Prostate gland (tissue), 2 donors: ENCODE measurements around the gene MDGA2. TPM values are rescaled to one million over a fixed set of nuclear protein-coding genes. Genes with fewer than 3 reads are reported as not detected.

Experiments
- DNase-seq: peaks from one replicate; pipeline ENCODE4 v3.0.0-alpha.2; 2019; ENCODE audit warnings: low spot score
- H3K27ac ChIP-seq, 2 donors: fragments of 200-600 bp; sonication (generic); 2 replicates each; pipeline ENCODE4 v1.5.1; 2017 to 2019
- H3K27me3 ChIP-seq: fragments of 200-600 bp; sonication (generic); replicated peaks from 2 replicates; pipeline ENCODE4 v1.5.1; 2019; ENCODE audit not compliant: insufficient read depth
- H3K36me3 ChIP-seq, 2 donors: fragments of 200-600 bp; sonication (generic); 1 replicate in 1 of 2; 2 replicates in 1 of 2; pipeline versions ENCODE4 v1.5.1 to v1.8.1; 2017 to 2019
- H3K4me1 ChIP-seq: fragments of 200-600 bp; sonication (generic); replicated peaks from 2 replicates; pipeline ENCODE4 v1.5.1; 2019
- H3K4me3 ChIP-seq, 2 donors: fragments of 200-600 bp; sonication (generic); 2 replicates each; pipeline ENCODE4 v1.5.1; 2017 to 2019
- H3K9me3 ChIP-seq: fragments of 200-600 bp; sonication (generic); 2 replicates; pipeline ENCODE4 v1.5.1; 2017
- CTCF ChIP-seq, 4 experiments: fragments of 200-600 bp in 2 of 4; fragments of 450-650 bp in 2 of 4; sonication (generic) in 2 of 4; IDR thresholded peaks; 1 replicate in 3 of 4; 2 replicates in 1 of 4; pipeline ENCODE4 v1.5.1; 2016 to 2019; ENCODE audit warnings: antibody characterized with exemption in 4 of 4, mild to moderate bottlenecking in 2 of 4, moderate library complexity in 2 of 4
- POLR2A ChIP-seq: fragments of 450-650 bp; IDR thresholded peaks from one replicate; pipeline ENCODE4 v1.6.1; 2016; ENCODE audit warnings: antibody characterized with exemption, mild to moderate bottlenecking
- POLR2AphosphoS5 ChIP-seq: sonication (generic); formaldehyde crosslinking; IDR thresholded peaks from one replicate; pipeline ENCODE4 v1.6.1; 2017; ENCODE audit warnings: antibody characterized with exemption
- WGBS: methylation state at CpG from one replicate; pipeline ENCODE4 v1.1.5; 2018; 5-methylcytosine and 5-hydroxymethylcytosine counted together
- intact Hi-C: fragments of 100-400 bp; cut with DNase I; formaldehyde crosslinking; loops from one replicate; pipeline ENCODE4 v1.14.2; 2022
- total RNA-seq, 2 donors: library from RNA; depleted of rRNA; stranded (reverse); fragments of >200 nt; gene quantifications; one replicate each; pipeline ENCODE4 v1.1.0, GENCODE V29; 2016

The MDGA2 gene
- total RNA-seq, 2 donors from 2014 or later = 2.1 TPM; not detected in 1

- Histone ChIP-seq H3K27ac (no peak overlapping the region), H3K27me3 (no peaks in the 10 kb centered on the region), H3K4me1 (no peaks in the 10 kb centered on the region), H3K4me3 (no peak overlapping the region), H3K9me3 (no peaks in the 10 kb centered on the region), H3K36me3 (no peaks in the 10 kb centered on the region)
- 37% methylated on average over 4 of the region's 4 CpGs for WGBS
- TF ChIP-seq POLR2A (no peak), CTCF (IDR thresholded peaks at IDR 0.05) (no peak), POLR2AphosphoS5 (no peak)
- DNase-seq = no peak
- intact Hi-C loops = no loop called here
Observed at GRCh38 chr14:47541662-47542061, 133.7 kb downstream of the MDGA2 start.

- intact Hi-C loops = no loop called here
- 83% methylated on average over 3 of the region's 3 CpGs for WGBS
- H3K9me3 ChIP-seq = no peaks in the 10 kb centered on the region
Observed at GRCh38 chr14:47539031-47539461, 136.4 kb downstream of the MDGA2 start.

GRCh38 chr14:47536341-47536740 lies 139.1 kb downstream of the MDGA2 start:
- Histone ChIP-seq H3K27me3 (no peaks in the 10 kb centered on the region), H3K4me3 (no peak overlapping the region), H3K36me3 (no peaks in the 10 kb centered on the region), H3K4me1 (no peaks in the 10 kb centered on the region), H3K27ac (no peak overlapping the region), H3K9me3 (no peaks in the 10 kb centered on the region)
- TF ChIP-seq POLR2AphosphoS5 (no peak), POLR2A (no peak), CTCF (IDR thresholded peaks at IDR 0.05) (no peak)
- DNase-seq = no peak
- intact Hi-C loops = no loop called here
- 67% methylated on average over 2 of the region's 2 CpGs for WGBS

More at GRCh38 chr14:47539031-47539461, 136.4 kb downstream of the MDGA2 start:
- peak in 1 of 4 experiments; percentile 12 for TF ChIP-seq CTCF (IDR thresholded peaks at IDR 0.05)
- no peak for TF ChIP-seq POLR2AphosphoS5
- no peak for TF ChIP-seq POLR2A
- no peak overlapping the region for H3K4me3 ChIP-seq
- no peaks in the 10 kb centered on the region for H3K27me3 ChIP-seq
- no peaks in the 10 kb centered on the region for H3K4me1 ChIP-seq
- DNase-seq = no peak
- H3K27ac ChIP-seq = no peak overlapping the region
- H3K36me3 ChIP-seq = no peaks in the 10 kb centered on the region

- no peaks in the 10 kb centered on the region for H3K9me3 ChIP-seq
- DNase-seq = no peak
- H3K4me1 ChIP-seq = no peaks in the 10 kb centered on the region
- intact Hi-C loops = no loop called here
- H3K4me3 ChIP-seq = no peak overlapping the region
- 76% methylated on average over 3 of the region's 3 CpGs for WGBS
- no peaks in the 10 kb centered on the region for H3K36me3 ChIP-seq
- TF ChIP-seq POLR2A (no peak), CTCF (IDR thresholded peaks at IDR 0.05) (no peak), POLR2AphosphoS5 (no peak)
- H3K27me3 ChIP-seq = no peaks in the 10 kb centered on the region
- H3K27ac ChIP-seq = no peak overlapping the region
Observed at GRCh38 chr14:47526591-47527244, 148.7 kb downstream of the MDGA2 start.

GRCh38 chr14:47524524-47524923 lies 150.9 kb downstream of the MDGA2 start:
- Histone ChIP-seq H3K36me3 (no peaks in the 10 kb centered on the region), H3K9me3 (no peaks in the 10 kb centered on the region), H3K27ac (no peak overlapping the region), H3K4me3 (no peak overlapping the region), H3K4me1 (no peaks in the 10 kb centered on the region), H3K27me3 (no peaks in the 10 kb centered on the region)
- intact Hi-C loops = no loop called here
- DNase-seq = no peak
- TF ChIP-seq POLR2AphosphoS5 = no peak
- no peak for TF ChIP-seq POLR2A
- TF ChIP-seq CTCF (IDR thresholded peaks at IDR 0.05) = no peak
- WGBS = 85% methylated on average over 4 of the region's 4 CpGs
